Activated CD4-positive, alpha-beta T cell treated with anti-CD3 and anti-CD28 coated beads, Interleukin-2, Interleukin-6, amounts not matched to agents 100 ng/mL and 50 ng/mL, durations not matched to agents 16 hours and 8 hours (primary cell): ENCODE results near the gene ACOT11.

ENCODE experiments used
- DNase-seq: peaks from one replicate; pipeline ENCODE4 v3.0.0-alpha.2; 2020

ACOT11 gene

GRCh38 chr1:54652168-54652567, 104.1 kb downstream of the ACOT11 start:
- DNase-seq, result no peak

- no peak for DNase-seq
Measured at GRCh38 chr1:54653036-54653435, 105.0 kb downstream of the ACOT11 start.

GRCh38 chr1:54658164-54658913, 110.3 kb downstream of the ACOT11 start:
- no peak for DNase-seq
